K562 (cell line): ENCODE results near the gene CHCHD1. TPM values are rescaled to one million over a fixed set of nuclear protein-coding genes. Genes with fewer than 3 reads are reported as not detected.

Experiments
- BCOR ChIP-seq: fragments of 450-650 bp; IDR thresholded peaks from 2 replicates; pipeline ENCODE4 v1.6.1; 2016
- BRCA1 ChIP-seq, 2 experiments: fragments of 450-650 bp in 1 of 2; sonication (generic) in 1 of 2; formaldehyde crosslinking in 1 of 2; IDR thresholded peaks; 2 replicates each; pipeline versions ENCODE4 v1.5.0 to v1.6.1; 2017 to 2020; ENCODE audit warnings: mild to moderate bottlenecking in 1 of 2, missing genetic modification reagents in 1 of 2
- ETV5 ChIP-seq: sonication (generic); formaldehyde crosslinking; IDR thresholded peaks from 2 replicates; pipeline ENCODE4 v1.4.0; 2020; ENCODE audit warnings: low read depth, mild to moderate bottlenecking, missing genetic modification reagents
- KAT2B ChIP-seq: IDR thresholded peaks from one replicate; pipeline ENCODE4 v1.6.1; 2012; ENCODE audit warnings: low read depth, mild to moderate bottlenecking, control low read depth, inconsistent platforms, low read length, moderate library complexity
- MYNN ChIP-seq, 2 experiments: sonication (generic); formaldehyde crosslinking in 1 of 2; IDR thresholded peaks; 2 replicates each; pipeline versions ENCODE4 v1.5.0 to v1.6.1; 2016 to 2020; ENCODE audit warnings: antibody characterized with exemption in 1 of 2, missing genetic modification reagents in 1 of 2
- NEUROD1 ChIP-seq: fragments of 150-350 bp; IDR thresholded peaks from 2 replicates; pipeline ENCODE4 v1.6.1; 2014; ENCODE audit warnings: borderline replicate concordance, low read length, low read depth; ENCODE audit not compliant: partially characterized antibody
- NFXL1 ChIP-seq: fragments of 450-650 bp; formaldehyde crosslinking; IDR thresholded peaks from 2 replicates; pipeline ENCODE4 v1.4.0; 2021; ENCODE audit warnings: mild to moderate bottlenecking
- OTX1 ChIP-seq: fragments of 450-650 bp; formaldehyde crosslinking; IDR thresholded peaks from 2 replicates; pipeline ENCODE4 v1.4.0; 2022; ENCODE audit warnings: mild to moderate bottlenecking
- POLR2AphosphoS2 ChIP-seq: IDR thresholded peaks from 2 replicates; pipeline ENCODE4 v1.6.1; 2012; ENCODE audit warnings: low read length, improper control_type of control experiment
- PRPF4 ChIP-seq: fragments of 200-400 bp; formaldehyde crosslinking; IDR thresholded peaks from one replicate; pipeline ENCODE4 v1.6.1; 2017; ENCODE audit warnings: low read length, low read depth, mild to moderate bottlenecking; ENCODE audit not compliant: insufficient read depth, poor library complexity, severe bottlenecking
- SIN3A ChIP-seq, 2 experiments: fragments of 150-350 bp in 1 of 2; IDR thresholded peaks; 2 replicates each; pipeline ENCODE4 v1.6.1; 2011 to 2016; ENCODE audit warnings: borderline replicate concordance in 2 of 2, low read depth in 2 of 2, low read length in 2 of 2, mild to moderate bottlenecking in 2 of 2, moderate library complexity in 2 of 2; ENCODE audit not compliant: control insufficient read depth in 1 of 2
- SMAD4 ChIP-seq: fragments of 250-450 bp; sonication (Bioruptor Pico); conservative IDR thresholded peaks from 2 replicates; pipeline ENCODE4 v1.8.0; 2021; ENCODE audit warnings: inconsistent platforms, mild to moderate bottlenecking, moderate library complexity
- TCFL5 ChIP-seq: fragments of 250-450 bp; sonication (Bioruptor Pico); conservative IDR thresholded peaks from 2 replicates; pipeline ENCODE4 v1.6.1; 2021; ENCODE audit warnings: mild to moderate bottlenecking, moderate library complexity, matching md5 sums
- ZFP91 ChIP-seq: sonication (generic); formaldehyde crosslinking; IDR thresholded peaks from 2 replicates; pipeline ENCODE4 v1.8.0; 2022; ENCODE audit warnings: mild to moderate bottlenecking, missing genetic modification reagents
- ZNF253 ChIP-seq: fragments of 250-450 bp; sonication (Bioruptor Pico); conservative IDR thresholded peaks from 2 replicates; pipeline ENCODE4 v1.6.1; 2021; ENCODE audit warnings: mild to moderate bottlenecking
- ZNF431 ChIP-seq: sonication (generic); formaldehyde crosslinking; IDR thresholded peaks from 2 replicates; pipeline ENCODE4 v1.8.0; 2022; ENCODE audit warnings: mild to moderate bottlenecking, missing genetic modification reagents
- ZNF584 ChIP-seq: fragments of 200-800 bp; sonication (Bioruptor generic); IDR thresholded peaks from 2 replicates; pipeline ENCODE4 v1.6.1; 2016; ENCODE audit warnings: low read depth, mild to moderate bottlenecking, missing genetic modification characterization, missing compliant biosample characterization
- ZNF644 ChIP-seq: fragments of 200-800 bp; sonication (Bioruptor generic); IDR thresholded peaks from 2 replicates; pipeline ENCODE4 v1.6.1; 2016; ENCODE audit warnings: low read depth, missing genetic modification characterization, missing compliant biosample characterization
- polyA plus RNA-seq, 8 experiments: library from polyadenylated mRNA; depleted of rRNA in 4 of 8; stranded (reverse) in 5 of 8; unstranded in 3 of 8; fragments of >200 nt; fragmentation: Nextera tagmentation in 2 of 8; fragmentation: Illumina TruSeq in 1 of 8; extraction: Ambion mirVana in 2 of 8; extraction: Trizol in 1 of 8; gene quantifications; 2 replicates each; pipeline versions ENCODE4 v1.2.1 to v1.2.3, GENCODE V29; 2011 to 2014; ENCODE audit warnings: inconsistent platforms in 1 of 8, missing spikeins in 1 of 8
- total RNA-seq, 7 experiments: library from RNA; depleted of rRNA in 6 of 7; stranded (reverse); fragments of >200 nt in 6 of 7; fragmentation: Illumina TruSeq in 2 of 7; extraction: Trizol in 2 of 7; gene quantifications; 2 replicates each; pipeline versions ENCODE4 v1.2.1 to v1.2.3, GENCODE V29; 2011 to 2021; ENCODE audit warnings: low replicate concordance in 1 of 7
- TF ChIP-seq, protein P1 (sequence below): fragments of 250-450 bp; sonication (Bioruptor Pico); IDR thresholded peaks from 2 replicates; pipeline ENCODE4 v1.8.0; 2022; ENCODE audit warnings: inconsistent platforms
- TF ChIP-seq, protein P2 (sequence below): fragments of 250-450 bp; sonication (Bioruptor Pico); IDR thresholded peaks from 2 replicates; pipeline ENCODE4 v1.8.0; 2021; ENCODE audit warnings: moderate library complexity, mild to moderate bottlenecking, inconsistent platforms

Gene CHCHD1
- total and polyA plus RNA-seq, 9 of the 15 experiments (the other 6 are each of a cell fraction or from before 2014, with no cell fraction given), result 52.9 to 126 (median 83.4) TPM

GRCh38 chr10:73772281-73773151 lies 9.3 kb upstream of the CHCHD1 start (continued):
- peak; percentile 78; the same call in 1 of the 2 replicates for TF ChIP-seq ETV5 (CRISPR knock-in tag)
- peak; percentile 81 to 86 for TF ChIP-seq SIN3A (IDR thresholded peaks at IDR 0.05; ENCODE audit: borderline replicate concordance in 2 of 2, control insufficient read depth in 1 of 2, low read depth in 2 of 2, low read length in 2 of 2)
- TF ChIP-seq KAT2B, result no peak
- no peak for TF ChIP-seq ZNF253 (CRISPR knock-in tag)
- TF ChIP-seq, protein P1, sequence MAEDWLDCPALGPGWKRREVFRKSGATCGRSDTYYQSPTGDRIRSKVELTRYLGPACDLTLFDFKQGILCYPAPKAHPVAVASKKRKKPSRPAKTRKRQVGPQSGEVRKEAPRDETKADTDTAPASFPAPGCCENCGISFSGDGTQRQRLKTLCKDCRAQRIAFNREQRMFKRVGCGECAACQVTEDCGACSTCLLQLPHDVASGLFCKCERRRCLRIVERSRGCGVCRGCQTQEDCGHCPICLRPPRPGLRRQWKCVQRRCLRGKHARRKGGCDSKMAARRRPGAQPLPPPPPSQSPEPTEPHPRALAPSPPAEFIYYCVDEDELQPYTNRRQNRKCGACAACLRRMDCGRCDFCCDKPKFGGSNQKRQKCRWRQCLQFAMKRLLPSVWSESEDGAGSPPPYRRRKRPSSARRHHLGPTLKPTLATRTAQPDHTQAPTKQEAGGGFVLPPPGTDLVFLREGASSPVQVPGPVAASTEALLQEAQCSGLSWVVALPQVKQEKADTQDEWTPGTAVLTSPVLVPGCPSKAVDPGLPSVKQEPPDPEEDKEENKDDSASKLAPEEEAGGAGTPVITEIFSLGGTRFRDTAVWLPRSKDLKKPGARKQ, result no peak
- TF ChIP-seq, protein P2, sequence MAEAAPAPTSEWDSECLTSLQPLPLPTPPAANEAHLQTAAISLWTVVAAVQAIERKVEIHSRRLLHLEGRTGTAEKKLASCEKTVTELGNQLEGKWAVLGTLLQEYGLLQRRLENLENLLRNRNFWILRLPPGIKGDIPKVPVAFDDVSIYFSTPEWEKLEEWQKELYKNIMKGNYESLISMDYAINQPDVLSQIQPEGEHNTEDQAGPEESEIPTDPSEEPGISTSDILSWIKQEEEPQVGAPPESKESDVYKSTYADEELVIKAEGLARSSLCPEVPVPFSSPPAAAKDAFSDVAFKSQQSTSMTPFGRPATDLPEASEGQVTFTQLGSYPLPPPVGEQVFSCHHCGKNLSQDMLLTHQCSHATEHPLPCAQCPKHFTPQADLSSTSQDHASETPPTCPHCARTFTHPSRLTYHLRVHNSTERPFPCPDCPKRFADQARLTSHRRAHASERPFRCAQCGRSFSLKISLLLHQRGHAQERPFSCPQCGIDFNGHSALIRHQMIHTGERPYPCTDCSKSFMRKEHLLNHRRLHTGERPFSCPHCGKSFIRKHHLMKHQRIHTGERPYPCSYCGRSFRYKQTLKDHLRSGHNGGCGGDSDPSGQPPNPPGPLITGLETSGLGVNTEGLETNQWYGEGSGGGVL (CRISPR knock-in tag), result no peak
- TF ChIP-seq BRCA1 (IDR thresholded peaks at IDR 0.05), result no peak
- TF ChIP-seq BRCA1 (CRISPR knock-in tag; IDR thresholded peaks at IDR 0.05), result no peak
- TF ChIP-seq MYNN (IDR thresholded peaks at IDR 0.05), result peak; percentile 67
- TF ChIP-seq MYNN (CRISPR knock-in tag; IDR thresholded peaks at IDR 0.05), result no peak
- no peak for TF ChIP-seq NFXL1
- peak; percentile 46; the same call in 1 of the 2 replicates for TF ChIP-seq ZNF431 (CRISPR knock-in tag)
- TF ChIP-seq ZNF584 (CRISPR knock-in tag), result no peak
- TF ChIP-seq SMAD4 (CRISPR knock-in tag), result peak; percentile 85
- TF ChIP-seq PRPF4, result peak; percentile 41
- 0 out of 2 replicates have a peak, but pooled peaks have one; percentile 8 for TF ChIP-seq BCOR
- peak; percentile 50; the same call in 1 of the 2 replicates for TF ChIP-seq ZFP91 (CRISPR knock-in tag)
- TF ChIP-seq ZNF644 (tag), result 0 out of 2 replicates have a peak, but pooled peaks have one; percentile 75
- peak; percentile 18 for TF ChIP-seq NEUROD1
- peak; percentile 97 for TF ChIP-seq OTX1
- no peak; the same call in 1 of the 2 replicates for TF ChIP-seq TCFL5 (CRISPR knock-in tag)
- TF ChIP-seq POLR2AphosphoS2, result peak; percentile 98; the same call in 1 of the 2 replicates
